Ovary (tissue), 3 donors: ENCODE results near the gene LCA5.

Experiments used
- EP300 ChIP-seq: sonication (generic); formaldehyde crosslinking; IDR thresholded peaks from one replicate; pipeline ENCODE4 v1.6.1; 2017; ENCODE audit warnings: antibody characterized with exemption
- POLR2A ChIP-seq: fragments of 450-650 bp; IDR thresholded peaks from one replicate; pipeline ENCODE4 v1.6.1; 2017; ENCODE audit warnings: antibody characterized with exemption, mild to moderate bottlenecking, moderate library complexity
- TF ChIP-seq, protein P1 (sequence below), 3 donors: fragments of 450-650 bp in 2 of 3; fragments of 200-600 bp in 1 of 3; IDR thresholded peaks; one replicate each; pipeline versions ENCODE4 v1.5.1 to v1.8.0; 2016 to 2022; ENCODE audit warnings: antibody characterized with exemption in 3 of 3, mild to moderate bottlenecking in 1 of 3
- donor health status: DM: no; HTN: no; CAD: no.

- TF ChIP-seq EP300, result no peak
- TF ChIP-seq, protein P1, sequence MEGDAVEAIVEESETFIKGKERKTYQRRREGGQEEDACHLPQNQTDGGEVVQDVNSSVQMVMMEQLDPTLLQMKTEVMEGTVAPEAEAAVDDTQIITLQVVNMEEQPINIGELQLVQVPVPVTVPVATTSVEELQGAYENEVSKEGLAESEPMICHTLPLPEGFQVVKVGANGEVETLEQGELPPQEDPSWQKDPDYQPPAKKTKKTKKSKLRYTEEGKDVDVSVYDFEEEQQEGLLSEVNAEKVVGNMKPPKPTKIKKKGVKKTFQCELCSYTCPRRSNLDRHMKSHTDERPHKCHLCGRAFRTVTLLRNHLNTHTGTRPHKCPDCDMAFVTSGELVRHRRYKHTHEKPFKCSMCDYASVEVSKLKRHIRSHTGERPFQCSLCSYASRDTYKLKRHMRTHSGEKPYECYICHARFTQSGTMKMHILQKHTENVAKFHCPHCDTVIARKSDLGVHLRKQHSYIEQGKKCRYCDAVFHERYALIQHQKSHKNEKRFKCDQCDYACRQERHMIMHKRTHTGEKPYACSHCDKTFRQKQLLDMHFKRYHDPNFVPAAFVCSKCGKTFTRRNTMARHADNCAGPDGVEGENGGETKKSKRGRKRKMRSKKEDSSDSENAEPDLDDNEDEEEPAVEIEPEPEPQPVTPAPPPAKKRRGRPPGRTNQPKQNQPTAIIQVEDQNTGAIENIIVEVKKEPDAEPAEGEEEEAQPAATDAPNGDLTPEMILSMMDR (IDR thresholded peaks at IDR 0.05), result no peak
- no peak for TF ChIP-seq POLR2A
Observed at GRCh38 chr6:79526897-79527296, 10.3 kb downstream of the LCA5 start.
